Right atrium auricular region (tissue), 2 donors: ENCODE results near the gene EPB41L5. TPM values are rescaled to one million over a fixed set of nuclear protein-coding genes. Genes with fewer than 3 reads are reported as not detected.
A peak's percentile ranks its signal among the peaks of the same experiment; 100 is the strongest.

Experiments used
- DNase-seq: peaks from one replicate; pipeline ENCODE4 v3.0.0-alpha.2; 2019; ENCODE audit warnings: low spot score
- H3K27ac ChIP-seq, 2 donors: fragments of 200-600 bp; sonication (generic); 1 replicate in 1 of 2; 2 replicates in 1 of 2; pipeline ENCODE4 v1.5.1; 2016 to 2019
- H3K27me3 ChIP-seq, 2 donors: fragments of 200-600 bp; sonication (generic); one replicate each; pipeline versions ENCODE4 v1.5.1 to v1.6.0; 2017 to 2019
- H3K36me3 ChIP-seq: fragments of 200-600 bp; sonication (generic); one replicate; pipeline ENCODE4 v1.5.1; 2016
- H3K4me1 ChIP-seq, 2 donors: fragments of 200-600 bp; sonication (generic); one replicate each; pipeline versions ENCODE4 v1.5.1 to v1.6.0; 2017 to 2019
- H3K4me3 ChIP-seq, 2 donors: fragments of 200-600 bp; sonication (generic); 1 replicate in 1 of 2; 2 replicates in 1 of 2; pipeline ENCODE4 v1.5.1; 2017 to 2019; ENCODE audit warnings: mild to moderate bottlenecking in 1 of 2, moderate library complexity in 1 of 2
- H3K9me3 ChIP-seq, 2 donors: fragments of 200-600 bp; sonication (generic); one replicate each; pipeline ENCODE4 v1.5.1; 2019
- total RNA-seq, 2 donors: library from RNA; depleted of rRNA; stranded (reverse); fragments of >200 nt; gene quantifications; one replicate each; pipeline ENCODE4 v1.1.0, GENCODE V29; 2016
- TF ChIP-seq, protein P1 (sequence below), 2 donors: fragments of 200-600 bp; sonication (generic); IDR thresholded peaks; one replicate each; pipeline ENCODE4 v1.5.1; 2019; ENCODE audit warnings: antibody characterized with exemption in 2 of 2

Gene EPB41L5
- total RNA-seq, 2 donors from 2014 or later: 7.9 to 15.4 TPM

DNA sequence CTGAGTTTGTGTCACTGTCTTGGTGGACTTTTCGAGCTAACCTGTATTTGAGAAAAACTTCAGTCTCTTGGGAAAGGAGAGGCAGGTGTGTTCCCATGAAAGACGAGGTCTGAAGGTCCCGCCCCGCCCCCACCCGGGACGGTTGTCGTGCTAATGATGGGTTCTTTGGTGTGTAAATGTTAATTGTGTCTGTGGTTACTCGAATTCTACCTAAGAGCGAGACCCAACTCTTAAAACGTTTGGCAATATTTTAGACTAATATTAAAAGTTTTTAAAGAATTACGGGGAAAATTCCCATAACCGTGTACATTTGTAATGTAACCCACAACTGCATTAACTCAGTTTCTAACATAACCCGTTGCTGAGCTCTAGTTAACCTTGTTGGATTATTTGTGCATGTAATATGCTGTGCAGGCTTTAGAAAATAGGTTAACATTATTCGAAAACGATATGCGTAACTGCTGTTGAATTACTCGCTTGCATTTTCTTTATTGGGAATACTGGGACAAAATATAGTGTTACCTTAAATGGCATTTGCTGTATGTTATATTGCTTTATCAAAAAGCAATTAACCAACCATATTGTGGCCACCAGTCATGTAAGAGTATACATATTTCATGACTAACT is 833 bp downstream of the EPB41L5 start:
- DNase-seq: no peak
- TF ChIP-seq, protein P1, sequence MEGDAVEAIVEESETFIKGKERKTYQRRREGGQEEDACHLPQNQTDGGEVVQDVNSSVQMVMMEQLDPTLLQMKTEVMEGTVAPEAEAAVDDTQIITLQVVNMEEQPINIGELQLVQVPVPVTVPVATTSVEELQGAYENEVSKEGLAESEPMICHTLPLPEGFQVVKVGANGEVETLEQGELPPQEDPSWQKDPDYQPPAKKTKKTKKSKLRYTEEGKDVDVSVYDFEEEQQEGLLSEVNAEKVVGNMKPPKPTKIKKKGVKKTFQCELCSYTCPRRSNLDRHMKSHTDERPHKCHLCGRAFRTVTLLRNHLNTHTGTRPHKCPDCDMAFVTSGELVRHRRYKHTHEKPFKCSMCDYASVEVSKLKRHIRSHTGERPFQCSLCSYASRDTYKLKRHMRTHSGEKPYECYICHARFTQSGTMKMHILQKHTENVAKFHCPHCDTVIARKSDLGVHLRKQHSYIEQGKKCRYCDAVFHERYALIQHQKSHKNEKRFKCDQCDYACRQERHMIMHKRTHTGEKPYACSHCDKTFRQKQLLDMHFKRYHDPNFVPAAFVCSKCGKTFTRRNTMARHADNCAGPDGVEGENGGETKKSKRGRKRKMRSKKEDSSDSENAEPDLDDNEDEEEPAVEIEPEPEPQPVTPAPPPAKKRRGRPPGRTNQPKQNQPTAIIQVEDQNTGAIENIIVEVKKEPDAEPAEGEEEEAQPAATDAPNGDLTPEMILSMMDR (IDR thresholded peaks at IDR 0.05): no peak
- no peaks in the 10 kb centered on the region for H3K27me3 ChIP-seq
- no peaks in the 10 kb centered on the region for H3K9me3 ChIP-seq
- H3K4me1 ChIP-seq: peaks cover 0 to 17% of the 10 kb centered on the region in 2 donors
- H3K4me3 ChIP-seq: peak overlapping the region; percentile 76 to 98
- peak overlapping the region; percentile 88 to 89 for H3K27ac ChIP-seq
- no peaks in the 10 kb centered on the region for H3K36me3 ChIP-seq

DNA sequence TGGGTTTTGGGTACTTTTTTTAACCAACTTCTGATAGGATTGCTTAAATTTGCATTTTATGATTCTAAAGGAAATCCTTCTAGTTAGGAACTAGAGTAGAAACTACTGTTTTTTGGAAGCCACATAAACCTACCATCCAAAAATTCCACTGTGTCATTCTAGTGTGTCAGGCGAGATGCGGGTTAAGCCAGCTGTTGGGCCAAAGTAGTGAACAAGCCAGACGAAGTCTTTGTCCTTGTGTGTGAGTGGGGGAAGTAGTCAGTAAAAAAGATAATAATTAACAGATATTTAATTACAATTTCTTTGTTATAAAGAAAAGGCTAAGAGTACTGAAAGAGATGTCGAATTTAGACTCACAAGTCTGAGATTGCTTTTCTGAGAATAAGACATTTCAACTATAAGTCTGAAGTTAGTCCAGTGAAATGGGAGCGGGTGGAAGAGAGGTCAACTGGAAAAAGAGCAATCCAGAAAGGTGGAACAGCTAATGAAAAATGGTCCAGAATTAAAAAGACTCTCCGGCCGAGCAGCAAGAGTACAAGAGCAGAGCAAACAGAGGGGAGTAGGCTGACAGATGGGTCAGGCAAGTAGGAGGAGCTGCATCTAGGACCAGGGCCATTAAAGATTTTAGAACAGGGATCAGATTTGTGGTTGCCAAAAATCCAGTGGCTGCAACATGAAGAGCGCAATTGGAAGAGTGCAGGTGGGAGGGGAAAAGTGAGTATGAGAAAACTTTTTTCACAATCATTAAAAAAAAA is 1.5 kb downstream of the EPB41L5 start:
- Histone ChIP-seq H3K27ac (no peak overlapping the region), H3K36me3 (no peaks in the 10 kb centered on the region), H3K27me3 (no peaks in the 10 kb centered on the region), H3K4me3 (peak overlapping the region; percentile 76 to 98), H3K4me1 (peaks cover 0 to 17% of the 10 kb centered on the region in 2 donors), H3K9me3 (no peaks in the 10 kb centered on the region)
- DNase-seq: no peak
- TF ChIP-seq, protein P1 (IDR thresholded peaks at IDR 0.05): no peak

DNA sequence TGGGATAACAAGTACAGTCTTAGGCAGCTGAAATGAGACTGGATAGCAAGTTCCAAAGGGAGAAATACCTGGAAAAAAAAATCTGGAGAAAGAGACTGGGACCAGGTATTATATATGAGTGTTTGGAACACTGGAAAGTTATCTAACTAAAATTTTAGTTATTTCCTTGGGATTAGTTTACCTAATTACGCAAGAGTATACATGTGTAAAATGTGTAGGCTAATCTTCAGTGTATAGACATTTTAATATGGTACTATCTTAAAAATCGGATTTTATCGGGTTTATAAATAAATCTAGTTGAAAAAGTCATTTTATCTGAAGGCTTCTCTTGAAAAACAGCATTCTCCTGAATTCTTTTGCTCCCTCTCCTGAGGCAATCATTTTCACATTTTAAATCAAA is 3.9 kb downstream of the EPB41L5 start:
- Histone ChIP-seq H3K36me3 (no peaks in the 10 kb centered on the region), H3K27me3 (no peaks in the 10 kb centered on the region), H3K27ac (no peak overlapping the region), H3K9me3 (no peaks in the 10 kb centered on the region), H3K4me3 (no peak overlapping the region), H3K4me1 (peaks cover 0 to 17% of the 10 kb centered on the region in 2 donors)
- no peak for DNase-seq
- TF ChIP-seq, protein P1 (IDR thresholded peaks at IDR 0.05): no peak

- Histone ChIP-seq H3K9me3 (no peaks in the 10 kb centered on the region), H3K27ac (no peak overlapping the region), H3K36me3 (no peaks in the 10 kb centered on the region), H3K27me3 (no peaks in the 10 kb centered on the region), H3K4me1 (peaks cover 0 to 14% of the 10 kb centered on the region in 2 donors), H3K4me3 (no peak overlapping the region)
- DNase-seq: no peak
- TF ChIP-seq, protein P1 (IDR thresholded peaks at IDR 0.05): no peak
Observed at GRCh38 chr2:120017201-120017600, 4.3 kb downstream of the EPB41L5 start.

- Histone ChIP-seq H3K36me3 (no peaks in the 10 kb centered on the region), H3K9me3 (no peaks in the 10 kb centered on the region), H3K27me3 (no peaks in the 10 kb centered on the region), H3K4me3 (no peak overlapping the region), H3K4me1 (peaks cover 0 to 11% of the 10 kb centered on the region in 2 donors), H3K27ac (no peak overlapping the region)
- TF ChIP-seq, protein P1 (IDR thresholded peaks at IDR 0.05): no peak
- DNase-seq: no peak
Observed at GRCh38 chr2:120018549-120018948, 5.7 kb downstream of the EPB41L5 start.
